Transverse colon (tissue), 3 donors: Measurements from ENCODE around the gene PRSS36.
"Not testable (repeated sequence)": the region's sequence is repeated elsewhere in the genome, so short reads cannot be mapped to it uniquely, and the experiment has no call there.

Experiments used
- CTCF ChIP-seq, 5 experiments: fragments of 200-600 bp in 3 of 5; fragments of 450-650 bp in 2 of 5; sonication (generic) in 3 of 5; IDR thresholded peaks; 1 replicate in 2 of 5; 2 replicates in 3 of 5; pipeline ENCODE4 v1.5.1; 2016 to 2017; ENCODE audit warnings: antibody characterized with exemption in 5 of 5, inconsistent platforms in 3 of 5, mild to moderate bottlenecking in 2 of 5, moderate library complexity in 1 of 5
- POLR2A ChIP-seq: fragments of 450-650 bp; IDR thresholded peaks from one replicate; pipeline ENCODE4 v1.6.1; 2016; ENCODE audit warnings: antibody characterized with exemption, mild to moderate bottlenecking, moderate library complexity

- TF ChIP-seq CTCF (IDR thresholded peaks at IDR 0.05); POLR2A: not testable (repeated sequence)
Observed at GRCh38 chr16:31170048-31170447, 20.2 kb upstream of the PRSS36 start.
